Dendritic cell treated with granulocyte-macrophage colony-stimulating factor and Interleukin-4, amounts not matched to agents 40 ng/mL and 50 ng/mL, for 4 days (primary cell): ENCODE data around the gene UGT2A3.

Experiments
- H3K27ac Mint-ChIP-seq: one replicate; pipeline ENCODE4 v1.8.0; 2022; ENCODE audit warnings: mild to moderate bottlenecking, mixed read lengths
- H3K27me3 Mint-ChIP-seq: one replicate; pipeline ENCODE4 v1.8.0; 2022; ENCODE audit warnings: mild to moderate bottlenecking, mixed read lengths
- H3K36me3 Mint-ChIP-seq: one replicate; pipeline ENCODE4 v1.8.0; 2022; ENCODE audit warnings: low read depth, mixed read lengths
- H3K4me1 Mint-ChIP-seq: one replicate; pipeline ENCODE4 v1.8.0; 2022; ENCODE audit warnings: low read depth, mixed read lengths
- H3K4me3 Mint-ChIP-seq: one replicate; pipeline ENCODE4 v1.8.0; 2022; ENCODE audit warnings: mild to moderate bottlenecking, moderate library complexity, mixed read lengths
- H3K9me3 Mint-ChIP-seq: one replicate; pipeline ENCODE4 v1.8.0; 2022; ENCODE audit warnings: mixed read lengths
- intact Hi-C: fragments of 100-400 bp; cut with micrococcal nuclease; formaldehyde crosslinking; loops from one replicate; pipeline ENCODE4 v1.15.0; 2022

UGT2A3 gene

DNA sequence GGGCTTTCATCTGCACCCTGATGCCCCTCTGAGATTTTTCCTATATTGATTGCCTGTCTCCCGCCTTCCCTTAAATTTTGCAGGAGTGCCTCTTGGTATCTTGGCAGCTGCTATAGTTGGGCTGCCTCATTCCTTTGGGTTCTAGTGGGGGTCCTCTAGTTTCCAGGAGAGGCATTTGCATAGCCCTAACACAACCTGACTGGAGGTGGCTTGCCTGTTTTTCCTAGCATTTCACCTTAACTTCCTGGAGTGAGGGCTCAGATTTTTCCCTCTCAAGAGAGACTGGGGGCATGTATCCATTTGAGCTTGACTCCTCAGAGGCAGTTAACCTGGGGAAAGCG, 46.0 kb downstream of the UGT2A3 start:
- Mint-ChIP-seq H3K36me3 (no peaks in the 10 kb centered on the region), H3K27ac (no peak overlapping the region), H3K4me3 (no peak overlapping the region), H3K9me3 (no peaks in the 10 kb centered on the region), H3K27me3 (no peaks in the 10 kb centered on the region), H3K4me1 (no peaks in the 10 kb centered on the region)
- intact Hi-C loops, result no loop called here

GRCh38 chr4:68904786-68905185, 46.8 kb downstream of the UGT2A3 start:
- Mint-ChIP-seq H3K27me3 (no peaks in the 10 kb centered on the region), H3K4me1 (no peaks in the 10 kb centered on the region), H3K4me3 (no peak overlapping the region), H3K36me3 (no peaks in the 10 kb centered on the region), H3K27ac (no peak overlapping the region), H3K9me3 (no peaks in the 10 kb centered on the region)
- intact Hi-C loops, result no loop called here

- H3K27ac Mint-ChIP-seq, result no peak overlapping the region
- H3K9me3 Mint-ChIP-seq, result no peaks in the 10 kb centered on the region
- H3K27me3 Mint-ChIP-seq, result no peaks in the 10 kb centered on the region
- no peaks in the 10 kb centered on the region for H3K4me1 Mint-ChIP-seq
- no peaks in the 10 kb centered on the region for H3K36me3 Mint-ChIP-seq
- H3K4me3 Mint-ChIP-seq, result no peak overlapping the region
- intact Hi-C loops, result no loop called here
Measured at GRCh38 chr4:68896749-68897148, 54.9 kb downstream of the UGT2A3 start.

- Mint-ChIP-seq H3K27ac (no peak overlapping the region), H3K4me1 (no peaks in the 10 kb centered on the region), H3K9me3 (no peaks in the 10 kb centered on the region), H3K4me3 (no peak overlapping the region), H3K27me3 (no peaks in the 10 kb centered on the region), H3K36me3 (no peaks in the 10 kb centered on the region)
- intact Hi-C loops, result no loop called here
Measured at GRCh38 chr4:68895561-68896198, 55.9 kb downstream of the UGT2A3 start.

GRCh38 chr4:68892861-68893260, 58.7 kb downstream of the UGT2A3 start:
- H3K27me3 Mint-ChIP-seq, result no peaks in the 10 kb centered on the region
- no peaks in the 10 kb centered on the region for H3K36me3 Mint-ChIP-seq
- H3K4me3 Mint-ChIP-seq, result no peak overlapping the region
- H3K27ac Mint-ChIP-seq, result no peak overlapping the region
- H3K4me1 Mint-ChIP-seq, result no peaks in the 10 kb centered on the region
- intact Hi-C loops, result no loop called here
- no peaks in the 10 kb centered on the region for H3K9me3 Mint-ChIP-seq

DNA sequence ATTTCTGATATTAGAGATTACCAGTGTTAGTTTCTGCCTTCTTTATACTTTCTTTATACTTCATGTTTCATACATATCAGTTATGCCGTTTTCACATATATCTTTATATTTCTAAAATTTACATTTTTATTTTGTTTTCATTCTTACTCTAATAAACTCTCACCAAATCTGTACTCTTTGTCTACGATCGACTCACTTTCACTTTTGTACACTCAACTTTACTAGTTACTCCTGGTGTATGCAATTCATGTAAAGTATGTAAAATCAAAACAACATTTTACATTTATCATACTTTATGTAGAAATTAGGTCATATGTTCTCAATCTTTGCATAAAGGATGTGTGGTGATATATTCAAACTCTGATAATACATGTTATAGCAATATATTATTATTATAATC, 59.9 kb downstream of the UGT2A3 start:
- Mint-ChIP-seq H3K4me3 (no peak overlapping the region), H3K9me3 (no peaks in the 10 kb centered on the region), H3K36me3 (no peaks in the 10 kb centered on the region), H3K27me3 (no peaks in the 10 kb centered on the region), H3K4me1 (no peaks in the 10 kb centered on the region), H3K27ac (no peak overlapping the region)
- intact Hi-C loops, result no loop called here

DNA sequence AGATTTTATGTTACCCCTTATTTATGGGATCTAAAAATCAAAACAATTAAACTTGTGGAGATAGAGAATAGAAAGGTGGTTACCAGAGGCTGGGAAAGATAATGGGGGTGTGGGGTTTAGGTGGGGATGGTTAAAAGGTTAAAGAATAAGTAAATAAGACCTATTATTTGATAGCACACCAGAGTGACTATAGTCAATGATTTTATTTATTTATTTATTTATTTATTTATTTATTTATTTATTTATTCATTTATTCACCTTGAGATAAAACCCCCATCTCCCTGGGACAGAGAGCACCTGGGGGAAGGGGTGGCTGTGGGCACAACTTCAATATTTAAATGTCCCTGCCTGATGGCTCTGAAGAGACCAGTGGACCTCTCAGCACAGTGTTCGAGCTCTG, 66.1 kb downstream of the UGT2A3 start:
- intact Hi-C loops, result no loop called here
- no peak overlapping the region for H3K4me3 Mint-ChIP-seq
- no peak overlapping the region for H3K27ac Mint-ChIP-seq
- H3K9me3 Mint-ChIP-seq, result no peaks in the 10 kb centered on the region
- H3K4me1 Mint-ChIP-seq, result no peaks in the 10 kb centered on the region
- no peaks in the 10 kb centered on the region for H3K36me3 Mint-ChIP-seq
- no peaks in the 10 kb centered on the region for H3K27me3 Mint-ChIP-seq

DNA sequence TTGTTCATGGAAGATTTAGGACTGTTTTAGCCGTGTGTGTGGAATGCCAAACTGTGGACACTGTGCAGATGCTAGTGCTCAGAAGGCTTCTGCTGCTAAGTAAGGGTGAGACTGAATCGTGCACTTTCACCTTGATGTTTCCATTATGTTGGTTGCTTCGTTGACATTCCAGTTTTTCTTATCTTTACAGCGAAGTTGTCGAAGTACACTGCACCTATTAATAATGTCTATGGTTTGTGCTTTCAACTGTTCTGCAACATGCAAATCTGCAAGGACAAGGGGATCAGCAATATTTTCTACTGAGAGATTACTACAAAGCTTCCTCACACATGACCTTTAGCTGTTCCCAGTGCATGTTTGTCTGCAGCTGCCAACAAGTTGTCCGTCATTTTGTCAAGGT, 67.7 kb downstream of the UGT2A3 start:
- no peaks in the 10 kb centered on the region for H3K4me1 Mint-ChIP-seq
- intact Hi-C loops, result no loop called here
- H3K36me3 Mint-ChIP-seq, result no peaks in the 10 kb centered on the region
- no peak overlapping the region for H3K27ac Mint-ChIP-seq
- no peaks in the 10 kb centered on the region for H3K9me3 Mint-ChIP-seq
- no peak overlapping the region for H3K4me3 Mint-ChIP-seq
- no peaks in the 10 kb centered on the region for H3K27me3 Mint-ChIP-seq
